A204.1 (cell line): Measurements from ENCODE around the gene ITGA2B.
"Not testable (repeated sequence)": the region's sequence is repeated elsewhere in the genome, so short reads cannot be mapped to it uniquely, and the experiment has no call there.

ENCODE experiments used
- FAIRE-seq: peaks from 2 replicates; lab custom pipeline; 2012; peaks lifted over from hg19 to GRCh38; lab: Jason Lieb, UNC

Gene ITGA2B

DNA sequence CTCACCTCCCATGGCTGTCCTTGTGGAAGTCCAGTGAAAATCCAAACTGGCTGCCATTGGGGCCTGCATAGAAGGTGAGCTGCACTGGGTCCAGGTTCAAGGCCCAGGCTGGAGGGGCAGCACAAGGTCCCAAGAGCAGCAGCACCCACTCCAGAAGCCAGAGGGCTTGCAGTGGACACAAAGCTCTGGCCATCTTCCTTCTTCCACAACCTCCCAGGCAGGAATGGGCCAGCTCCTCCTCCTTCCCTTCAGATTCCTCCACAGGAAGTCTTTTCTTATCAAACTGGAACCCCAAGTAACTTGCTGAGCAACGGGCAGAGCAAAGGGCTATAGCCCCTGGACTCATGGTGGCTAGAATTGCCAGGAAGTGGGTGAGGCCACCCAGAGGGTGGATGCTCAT is at the start of gene ITGA2B:
ITGA2B (minus strand) TSS at position 369 of the 400 bp plus-strand sequence; CDS start at position 193, 176 bp downstream.
- no peak for FAIRE-seq

- FAIRE-seq = no peak
These were observed 49.7 kb upstream of the ITGA2B start for GRCh38 chr17:44439168-44439567.

DNA sequence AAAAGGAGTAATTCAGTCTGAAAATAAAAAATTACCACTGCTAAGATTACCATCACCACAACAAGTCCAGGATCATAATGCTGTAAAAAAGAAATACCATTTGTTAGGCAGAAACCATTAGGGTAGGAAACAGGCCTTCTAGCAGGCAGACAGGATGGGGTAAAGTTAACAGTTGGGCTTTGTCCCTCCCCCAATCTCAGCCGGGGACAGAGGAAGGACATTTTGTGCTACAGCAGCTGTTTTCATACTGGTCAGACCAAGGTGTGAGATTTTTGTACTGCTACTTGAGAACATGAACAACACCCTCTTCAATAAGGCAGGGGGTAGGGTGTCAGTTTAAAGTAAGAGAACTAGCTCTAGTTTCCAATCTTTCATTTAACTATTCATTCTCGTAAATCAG is 49.2 kb upstream of the ITGA2B start:
- no peak for FAIRE-seq

DNA sequence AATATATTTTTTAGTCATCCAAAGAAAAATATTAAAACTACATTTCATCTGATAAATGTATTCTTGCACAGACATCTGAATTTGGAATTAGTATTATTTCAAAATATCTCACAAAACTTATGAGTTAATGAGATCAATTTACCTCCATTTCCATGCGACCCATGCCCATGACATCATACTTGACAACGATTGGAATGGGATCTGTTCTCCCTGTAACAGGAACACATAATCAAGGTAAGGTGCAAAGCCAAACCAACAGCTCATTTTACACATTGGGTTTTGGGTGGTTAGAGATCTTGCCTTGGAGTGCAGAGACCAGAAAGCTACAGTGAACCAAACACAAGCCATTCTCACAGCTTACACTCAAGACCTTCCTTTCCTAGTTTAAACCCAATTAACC is 46.9 kb upstream of the ITGA2B start:
- FAIRE-seq = no peak

- FAIRE-seq = no peak
These were observed 43.1 kb upstream of the ITGA2B start for GRCh38 chr17:44432254-44433157.

DNA sequence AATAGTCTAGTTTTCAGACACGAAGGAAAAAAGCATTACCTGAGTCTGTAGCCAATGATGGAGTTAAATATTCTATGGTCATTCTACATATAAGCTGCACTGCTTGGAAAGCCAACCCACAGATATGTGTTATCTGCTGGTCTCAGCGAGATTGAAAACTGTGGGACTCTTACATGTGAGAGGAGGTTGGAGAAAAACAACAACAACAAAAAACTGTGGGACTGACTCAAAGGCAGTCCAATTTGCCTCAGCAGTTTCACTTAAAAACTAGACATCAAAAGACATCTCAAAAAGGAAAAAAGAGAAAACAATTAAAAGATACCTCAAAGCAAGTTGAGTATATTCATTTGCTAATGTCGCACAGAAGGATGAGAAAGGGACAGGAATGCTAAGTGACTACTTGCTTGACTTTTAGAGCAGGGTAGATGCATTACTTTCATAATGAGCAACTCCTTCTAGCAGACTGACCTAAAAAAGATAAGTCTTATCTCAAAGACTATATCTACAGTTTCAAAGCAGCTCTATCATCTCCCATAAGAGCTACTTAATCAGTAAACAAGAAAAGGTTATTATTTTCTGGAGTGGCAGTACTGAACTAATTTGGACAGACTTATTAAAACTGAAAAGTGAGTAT is 35.5 kb upstream of the ITGA2B start:
- FAIRE-seq = no peak

DNA sequence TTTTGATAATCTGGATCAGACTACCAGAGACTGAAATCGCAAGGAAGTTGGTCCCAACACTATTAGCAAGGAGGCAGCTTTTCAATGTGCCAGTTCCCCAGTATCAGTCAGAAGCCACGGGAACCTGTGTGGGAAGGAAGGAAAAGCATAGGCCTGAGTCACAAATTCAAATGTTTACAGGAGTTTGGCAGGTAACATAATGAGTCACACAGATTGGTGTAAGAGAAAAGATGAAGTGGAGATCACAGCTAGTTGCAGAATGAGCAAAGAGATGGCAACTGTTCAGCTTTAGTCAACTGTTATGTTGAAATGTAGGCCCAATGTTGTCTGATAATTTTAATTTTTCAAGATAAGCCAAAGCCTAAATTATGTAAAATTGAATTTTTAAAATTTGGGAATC is 28.1 kb upstream of the ITGA2B start:
- FAIRE-seq = no peak

- FAIRE-seq = no peak
These were observed 27.3 kb upstream of the ITGA2B start for GRCh38 chr17:44416558-44417289.

GRCh38 chr17:44414394-44415155 is 25.1 kb upstream of the ITGA2B start:
- FAIRE-seq = no peak

DNA sequence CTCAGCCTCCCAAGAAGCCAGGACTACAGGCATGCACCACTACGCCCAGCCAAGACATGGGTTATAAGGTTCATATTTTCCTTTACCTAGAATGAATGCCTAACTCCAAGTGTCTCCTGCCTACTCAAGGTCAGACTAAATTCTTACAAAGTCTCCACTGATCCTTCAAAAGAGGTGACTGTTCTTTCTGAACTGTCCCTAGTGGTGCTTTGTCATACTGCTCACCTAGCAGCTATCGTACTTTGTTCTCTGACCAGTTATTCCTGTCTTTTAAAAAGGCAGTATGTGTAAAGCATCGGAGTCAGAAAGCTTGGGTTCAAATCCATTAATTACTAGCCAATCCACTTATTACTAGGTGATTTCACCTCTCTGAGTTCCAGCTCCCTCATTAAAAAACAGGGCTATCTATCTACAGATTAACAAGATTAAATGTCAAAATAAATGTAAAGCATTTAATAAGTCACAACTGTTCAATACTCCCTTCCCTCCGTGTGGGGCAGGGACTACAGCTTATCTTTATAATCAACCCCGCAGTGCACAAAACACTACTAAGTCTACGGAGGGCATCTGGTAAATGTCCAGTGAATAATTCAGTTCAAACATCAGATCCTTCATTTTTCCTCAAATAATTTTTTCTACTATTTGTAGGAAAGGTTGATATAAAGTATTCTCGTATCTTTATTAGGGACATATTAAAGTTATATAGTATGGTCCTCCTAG is 20.0 kb upstream of the ITGA2B start:
- FAIRE-seq = no peak

- FAIRE-seq = no peak
These were observed 19.3 kb upstream of the ITGA2B start for GRCh38 chr17:44408786-44409185.

DNA sequence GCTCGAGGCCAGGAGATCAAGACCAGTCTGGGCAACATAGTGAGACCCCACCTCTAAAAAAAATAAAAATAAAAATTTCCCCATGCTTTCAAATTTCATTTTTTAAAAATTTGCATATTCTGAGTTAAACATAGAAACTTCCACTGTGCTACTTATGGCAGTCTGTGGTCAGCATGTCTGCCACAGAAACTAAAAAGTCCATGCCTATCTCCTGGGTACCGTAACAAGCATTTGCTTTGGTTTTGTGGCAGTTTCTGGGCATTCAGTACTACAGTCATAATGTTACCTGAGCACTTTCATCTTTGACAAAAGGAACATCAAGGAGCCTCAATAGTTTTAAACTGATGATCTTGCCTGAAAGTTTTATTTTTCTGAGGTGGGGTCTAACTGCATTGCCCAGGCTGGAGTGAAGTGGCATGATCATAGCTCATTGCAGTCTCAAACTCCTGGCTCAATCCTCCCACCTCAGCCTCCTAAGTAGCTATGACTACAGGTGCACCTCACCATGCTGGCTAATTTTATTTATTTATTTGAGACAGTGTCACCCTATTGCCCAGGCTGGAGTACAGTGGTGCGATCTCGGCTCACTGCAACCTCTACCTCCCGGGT is 13.2 kb upstream of the ITGA2B start:
- FAIRE-seq = no peak

- peak; percentile 30 for FAIRE-seq
These were observed 10.9 kb upstream of the ITGA2B start for GRCh38 chr17:44400226-44400847.

DNA sequence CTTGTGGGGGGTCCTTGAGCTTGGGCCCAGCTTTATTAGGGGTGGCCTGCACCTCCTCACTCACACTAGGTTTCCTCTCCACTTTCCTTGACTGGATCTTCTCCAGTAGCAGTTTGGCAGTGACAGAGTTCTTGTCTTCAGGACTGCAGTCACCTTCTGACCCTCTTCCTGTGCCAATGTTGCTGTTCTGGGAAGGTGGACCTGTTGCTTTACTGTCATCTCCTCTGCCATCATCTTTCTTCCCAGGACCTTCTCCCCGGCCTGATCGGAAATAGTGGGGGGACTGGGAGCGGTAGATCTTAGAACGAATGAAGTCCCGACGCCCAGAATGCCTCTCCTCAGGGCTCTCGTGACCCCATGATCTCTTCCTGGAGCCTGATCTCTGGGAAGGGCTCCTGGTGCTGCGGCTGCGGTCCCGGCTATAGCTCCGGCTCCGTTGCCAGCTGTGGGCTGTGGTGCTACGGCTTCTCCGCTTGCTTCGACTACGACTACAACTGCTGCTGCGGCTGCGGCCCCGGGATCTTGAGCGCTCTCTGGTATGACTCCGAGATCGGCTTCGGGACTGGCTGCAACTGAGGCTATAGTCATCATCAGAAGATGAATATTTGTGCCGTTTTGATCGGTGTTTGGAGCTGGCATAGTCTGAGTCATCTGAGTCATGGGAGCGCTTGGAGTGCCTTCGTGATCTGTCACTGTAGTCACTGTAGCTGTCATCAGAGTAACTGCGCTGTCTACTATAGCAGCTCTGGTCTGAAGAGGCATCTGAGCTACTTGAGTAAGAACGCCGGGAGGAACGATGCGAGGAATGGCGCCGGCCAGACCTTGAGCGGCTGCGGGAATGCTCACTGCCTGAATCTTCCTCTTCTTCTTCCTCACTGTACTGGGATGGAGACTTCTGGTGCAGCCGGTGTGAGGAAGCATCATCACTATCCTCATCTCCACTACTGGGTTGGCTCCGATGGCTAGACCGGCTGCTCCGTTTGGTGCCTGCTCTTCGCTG is 9.5 kb upstream of the ITGA2B start:
- no peak for FAIRE-seq

DNA sequence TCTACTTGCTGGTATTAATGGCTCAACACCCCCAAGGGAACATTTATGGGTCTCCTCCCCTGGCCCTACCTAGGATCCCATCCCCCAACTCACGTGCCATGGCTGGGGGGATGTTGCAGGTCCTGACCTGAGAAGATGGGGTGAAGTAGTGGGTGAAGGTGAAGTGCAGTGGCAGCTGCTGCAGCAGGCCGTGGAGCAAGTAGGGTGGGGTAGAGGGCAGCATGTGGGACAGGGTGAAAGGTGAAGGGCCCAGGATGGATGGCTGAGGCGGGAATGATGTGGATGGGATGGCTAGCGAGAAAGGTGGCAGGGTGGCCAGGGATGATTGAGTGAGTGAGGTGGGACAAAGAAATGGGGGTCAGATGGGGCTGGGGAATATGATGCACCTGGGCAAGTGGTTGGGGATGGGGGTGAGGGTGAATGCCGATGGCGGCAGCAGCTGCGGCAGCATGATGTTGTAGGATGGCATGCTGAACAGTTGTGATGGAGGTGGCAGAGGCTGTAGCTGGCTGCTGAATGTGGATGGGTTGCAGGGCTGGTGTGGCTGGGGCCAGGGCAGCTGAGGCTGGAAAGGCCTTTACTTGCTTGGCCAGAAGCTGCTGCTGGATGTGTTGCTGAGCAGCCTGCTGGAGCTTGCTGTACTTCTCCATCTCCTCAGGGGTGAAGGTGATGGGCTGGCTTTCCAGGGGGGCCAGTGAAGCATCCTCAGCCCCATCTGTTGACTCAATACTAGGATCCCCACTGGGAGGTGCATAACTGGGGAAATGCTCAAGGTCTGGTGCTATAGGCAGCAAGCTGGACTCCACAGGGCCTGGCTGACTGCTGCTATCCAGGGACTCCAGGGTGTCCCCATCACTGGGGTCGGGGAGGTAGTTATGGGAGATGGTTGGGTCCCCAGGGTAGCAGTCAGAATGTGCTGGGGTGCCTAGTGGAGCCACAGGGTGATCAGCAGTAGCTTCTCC is 8.3 kb upstream of the ITGA2B start:
- FAIRE-seq = no peak

DNA sequence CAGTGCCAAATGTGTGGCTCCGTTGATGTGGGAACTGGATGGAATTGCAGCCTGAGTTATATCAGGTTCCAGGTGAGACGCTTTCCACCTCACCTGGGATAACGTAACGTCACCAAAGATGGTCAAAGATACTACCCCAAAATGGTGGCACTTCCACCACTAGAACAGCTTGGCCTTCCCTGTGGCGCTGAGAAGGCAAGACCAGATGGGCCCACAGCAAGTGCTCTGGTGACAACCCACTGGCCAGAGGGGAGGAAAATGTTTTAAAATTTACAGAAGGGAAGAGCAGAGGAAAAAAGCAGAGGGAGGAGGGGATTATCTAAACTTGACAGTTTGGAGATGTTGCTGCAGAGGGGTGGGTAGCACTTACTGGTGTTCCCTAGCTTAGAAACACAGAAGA is 7.5 kb upstream of the ITGA2B start:
- FAIRE-seq = no peak

GRCh38 chr17:44394833-44395232 is 5.4 kb upstream of the ITGA2B start:
- no peak for FAIRE-seq

DNA sequence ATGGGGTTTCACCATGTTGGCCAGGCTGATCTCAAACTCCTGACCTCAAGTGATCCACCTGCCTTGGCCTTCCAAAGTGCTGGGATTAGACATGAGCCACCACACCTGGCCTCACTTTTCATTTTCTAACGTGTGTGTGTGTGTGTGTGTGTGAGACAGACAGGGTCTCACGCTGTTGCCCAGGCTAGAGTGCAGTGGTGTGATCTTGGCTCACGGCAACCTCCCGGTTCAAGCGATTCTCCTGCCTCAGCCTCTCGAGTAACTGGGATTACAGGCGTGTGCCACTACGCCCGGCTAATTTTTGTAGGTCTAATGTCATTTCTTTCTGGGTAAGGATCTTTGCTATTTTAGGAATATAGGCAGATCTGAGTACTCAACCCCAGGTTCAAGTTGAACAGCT is 4.7 kb upstream of the ITGA2B start:
- FAIRE-seq = not testable (repeated sequence)
